B cell (primary cell): Measurements from ENCODE around the gene DPYD. TPM values are rescaled to one million over a fixed set of nuclear protein-coding genes. Genes with fewer than 3 reads are reported as not detected.
A peak's percentile ranks its signal among the peaks of the same experiment; 100 is the strongest.

Experiments used
- ATAC-seq: fragments of 200-7000 bp; cut with Tn5 transposase; one replicate; pipeline ENCODE4 v1.10.0; 2021; ENCODE audit warnings: low read depth, mild to moderate bottlenecking, moderate number of reproducible peaks, moderate library complexity
- CTCF ChIA-PET: fragments of 350-600 bp; sonication (Branson Sonifier 250); formaldehyde crosslinking; loops from one replicate; lab custom pipeline; 2021; ENCODE audit warnings: antibody characterized with exemption, inconsistent platforms; lab: Charles Lee
- POLR2A ChIA-PET: fragments of 350-600 bp; sonication (Branson Sonifier 250); formaldehyde crosslinking; loops from one replicate; lab custom pipeline; 2021; ENCODE audit warnings: antibody characterized with exemption; lab: Charles Lee
- DNase-seq: peaks from one replicate; pipeline ENCODE4 v3.0.0; 2013
- H2AFZ ChIP-seq: 2 replicates; pipeline ENCODE4 v1.6.1; 2012; ENCODE audit warnings: mild to moderate bottlenecking, low read depth, low read length; ENCODE audit not compliant: insufficient read depth, poor library complexity, severe bottlenecking
- H3K27ac ChIP-seq, 2 donors: 1 replicate in 1 of 2; 2 replicates in 1 of 2; pipeline ENCODE4 v1.5.1; 2012 to 2013; ENCODE audit warnings: low read length in 2 of 2, mild to moderate bottlenecking in 2 of 2, moderate library complexity in 1 of 2
- H3K27me3 ChIP-seq, 4 experiments: fragments of 200-600 bp in 1 of 4; sonication (generic) in 1 of 4; replicated peaks in 1 of 4; 1 replicate in 2 of 4; 2 replicates in 2 of 4; pipeline versions ENCODE4 v1.6.1 to v1.7.0; 2013 to 2016; ENCODE audit warnings: low read length in 3 of 4, mild to moderate bottlenecking in 2 of 4, mixed read lengths in 1 of 4, moderate library complexity in 1 of 4; ENCODE audit not compliant: insufficient read depth in 4 of 4, control insufficient read depth in 3 of 4; ENCODE audit errors: control extremely low read depth in 1 of 4
- H3K36me3 ChIP-seq, 2 experiments: replicated peaks in 1 of 2; 1 replicate in 1 of 2; 2 replicates in 1 of 2; pipeline versions ENCODE4 v1.6.1 to v1.7.1; 2013; ENCODE audit warnings: low read length in 1 of 2; ENCODE audit not compliant: insufficient read depth in 2 of 2, control insufficient read depth in 1 of 2; ENCODE audit errors: control extremely low read depth in 1 of 2, extremely low read depth in 1 of 2
- H3K4me1 ChIP-seq, 2 donors: fragments of 200-600 bp in 1 of 2; sonication (generic) in 1 of 2; 1 replicate in 1 of 2; 2 replicates in 1 of 2; pipeline versions ENCODE4 v1.5.1 to v1.6.1; 2013 to 2017; ENCODE audit warnings: low read length in 2 of 2; ENCODE audit not compliant: control insufficient read depth in 2 of 2, insufficient read depth in 2 of 2
- H3K4me2 ChIP-seq: replicated peaks from 2 replicates; pipeline ENCODE3; 2012; ENCODE audit warnings: mild to moderate bottlenecking, low read depth, low read length; ENCODE audit not compliant: poor library complexity, severe bottlenecking
- H3K4me3 ChIP-seq, 5 experiments: fragments of 200-600 bp in 1 of 5; sonication (generic) in 1 of 5; 1 replicate in 3 of 5; 2 replicates in 2 of 5; pipeline versions ENCODE4 v1.5.1 to v1.7.0; 2011 to 2016; ENCODE audit warnings: low read length in 4 of 5, mild to moderate bottlenecking in 4 of 5, low read depth in 2 of 5, control low read depth in 1 of 5, moderate library complexity in 1 of 5; ENCODE audit not compliant: insufficient read depth in 1 of 5; ENCODE audit errors: control extremely low read depth in 1 of 5, extremely low read depth in 1 of 5
- H3K79me2 ChIP-seq: fragments of 200-600 bp; sonication (generic); one replicate; pipeline ENCODE4 v1.6.0; 2016; ENCODE audit warnings: low read length; ENCODE audit not compliant: control insufficient read depth, insufficient read depth
- H3K9ac ChIP-seq: fragments of 200-600 bp; sonication (generic); 2 replicates; pipeline ENCODE4 v1.6.1; 2017; ENCODE audit warnings: mild to moderate bottlenecking, low read length, moderate library complexity
- H3K9me3 ChIP-seq, 3 donors: one replicate each; pipeline versions ENCODE4 v1.6.1 to v1.7.1; 2013; ENCODE audit warnings: low read length in 2 of 3; ENCODE audit not compliant: control insufficient read depth in 2 of 3, insufficient read depth in 1 of 3; ENCODE audit errors: control extremely low read depth in 1 of 3
- H4K20me1 ChIP-seq: 2 replicates; pipeline ENCODE4 v1.6.0; 2012; ENCODE audit warnings: mild to moderate bottlenecking, low read length; ENCODE audit not compliant: insufficient read depth, control insufficient read depth, poor library complexity, severe bottlenecking
- H3K27ac Mint-ChIP-seq: one replicate; pipeline ENCODE4 v1.8.0; 2021; ENCODE audit warnings: mixed read lengths
- H3K27me3 Mint-ChIP-seq: one replicate; pipeline ENCODE4 v1.8.0; 2021; ENCODE audit warnings: mixed read lengths
- H3K4me1 Mint-ChIP-seq: one replicate; pipeline ENCODE4 v1.8.0; 2021; ENCODE audit warnings: mixed read lengths
- H3K4me3 Mint-ChIP-seq: one replicate; pipeline ENCODE4 v1.8.0; 2021; ENCODE audit warnings: mixed read lengths
- H3K9me3 Mint-ChIP-seq: one replicate; pipeline ENCODE4 v1.8.0; 2022; ENCODE audit warnings: mixed read lengths; ENCODE audit not compliant: insufficient read depth
- CTCF ChIP-seq: fragments of 200-600 bp; IDR thresholded peaks from one replicate; pipeline ENCODE4 v1.8.0; 2022; ENCODE audit warnings: antibody characterized with exemption, mild to moderate bottlenecking
- EZH2 ChIP-seq: IDR thresholded peaks from 2 replicates; pipeline ENCODE4 v1.6.1; 2012; ENCODE audit warnings: borderline replicate concordance, low read depth, mild to moderate bottlenecking, moderate library complexity, low read length; ENCODE audit not compliant: insufficient read depth, poor library complexity, severe bottlenecking
- WGBS: methylation state at CpG from one replicate; pipeline ENCODE4 v1.1.5; 2013; ENCODE audit warnings: missing lambda C conversion rate; ENCODE audit not compliant: insufficient coverage; 5-methylcytosine and 5-hydroxymethylcytosine counted together
- intact Hi-C: fragments of 100-400 bp; cut with micrococcal nuclease; formaldehyde crosslinking; loops from one replicate; pipeline ENCODE4 v1.10.0; 2022
- polyA plus RNA-seq: library from polyadenylated mRNA; depleted of rRNA; stranded (reverse); fragments of >200 nt; gene quantifications from 2 replicates; pipeline ENCODE4 v1.2.3, GENCODE V29; 2012
- total RNA-seq, 2 donors: library from RNA; stranded (reverse); fragments of 120-200 nt in 1 of 2; gene quantifications; 1 replicate in 1 of 2; 2 replicates in 1 of 2; pipeline versions ENCODE4 v1.2.3 to v1.2.4, GENCODE V29; 2013 to 2022

DPYD gene
- total and polyA plus RNA-seq, 2 donors (not counting 1 experiment from before 2014, with no cell fraction given): 4.2 to 19.0 TPM

GRCh38 chr1:97163591-97164275 lies 757.1 kb downstream of the DPYD start:
- no CpG with 5 or more reads among the region's 1 CpG for WGBS
- Histone ChIP-seq H4K20me1 (no peaks in the 10 kb centered on the region), H3K9ac (no peak overlapping the region), H3K27ac (no peak overlapping the region), H3K9me3 (peaks cover 0 to 3% (median 2%) of the 10 kb centered on the region in 3 donors), H2AFZ (no peak overlapping the region), H3K4me2 (no peak overlapping the region), H3K4me1 (peaks cover 14 to 23% of the 10 kb centered on the region in 2 donors), H3K79me2 (no peaks in the 10 kb centered on the region), H3K4me3 (no peak overlapping the region), H3K36me3 (no peaks in the 10 kb centered on the region), H3K27me3 (no peaks in the 10 kb centered on the region)
- intact Hi-C loops: no loop called here
- peaks cover 33% of the 10 kb centered on the region for H3K4me1 Mint-ChIP-seq
- H3K27ac Mint-ChIP-seq: peak overlapping the region; percentile 28
- ChIA-PET POLR2A (no interaction called here), CTCF (no interaction called here)
- H3K27me3 Mint-ChIP-seq: no peaks in the 10 kb centered on the region
- TF ChIP-seq CTCF: no peak
- no peak for TF ChIP-seq EZH2
- peaks cover 2% of the 10 kb centered on the region for H3K9me3 Mint-ChIP-seq
- DNase-seq (peak; percentile 5), ATAC-seq (peak; percentile 39)
- H3K4me3 Mint-ChIP-seq: peak overlapping the region; percentile 8

- H2AFZ ChIP-seq: no peak overlapping the region
- no peak overlapping the region for H3K9ac ChIP-seq
- peaks cover 0 to 3% (median 2%) of the 10 kb centered on the region in 3 donors for H3K9me3 ChIP-seq
- DNase-seq (no peak), ATAC-seq (no peak)
- peaks cover 4% of the 10 kb centered on the region for H3K9me3 Mint-ChIP-seq
- no peaks in the 10 kb centered on the region for H3K27me3 ChIP-seq
- TF ChIP-seq CTCF: no peak
- TF ChIP-seq EZH2: no peak
- no peaks in the 10 kb centered on the region for H4K20me1 ChIP-seq
- H3K4me1 Mint-ChIP-seq: peaks cover 38% of the 10 kb centered on the region
- H3K4me3 Mint-ChIP-seq: no peak overlapping the region
- CTCF ChIA-PET: no interaction called here
- H3K4me3 ChIP-seq: no peak overlapping the region
- H3K79me2 ChIP-seq: no peaks in the 10 kb centered on the region
- peaks cover 14 to 26% of the 10 kb centered on the region in 2 donors for H3K4me1 ChIP-seq
- no peak overlapping the region for H3K4me2 ChIP-seq
- no peak overlapping the region for H3K27ac Mint-ChIP-seq
- no peaks in the 10 kb centered on the region for H3K36me3 ChIP-seq
- POLR2A ChIA-PET: no interaction called here
- no peak overlapping the region for H3K27ac ChIP-seq
- intact Hi-C loops: no loop called here
- 70% methylated on average over 4 of the region's 4 CpGs for WGBS
- no peaks in the 10 kb centered on the region for H3K27me3 Mint-ChIP-seq
Observed at GRCh38 chr1:97160818-97161217, 760.0 kb downstream of the DPYD start.
